Neural progenitor cell (in vitro differentiated cells): ENCODE results near the gene AGBL4. TPM values are rescaled to one million over a fixed set of nuclear protein-coding genes. Genes with fewer than 3 reads are reported as not detected.

ENCODE experiments used
- DNase-seq: peaks from one replicate; pipeline ENCODE4 v3.0.0-alpha.2; 2016; ENCODE audit warnings: low spot score
- H2AFZ ChIP-seq: fragments of 200-600 bp; sonication (generic); replicated peaks from 2 replicates; pipeline ENCODE4 v1.6.1; 2016; ENCODE audit warnings: antibody characterized with exemption
- H3F3A ChIP-seq: fragments of 200-600 bp; sonication (generic); 2 replicates; pipeline ENCODE4 v1.6.1; 2016; ENCODE audit warnings: antibody characterized with exemption, low read depth
- H3K27ac ChIP-seq: fragments of 200-600 bp; sonication (generic); 2 replicates; pipeline ENCODE4 v1.5.1; 2016; ENCODE audit warnings: mild to moderate bottlenecking
- H3K27me3 ChIP-seq: fragments of 200-600 bp; sonication (generic); 2 replicates; pipeline ENCODE4 v1.6.1; 2016; ENCODE audit warnings: mild to moderate bottlenecking, moderate library complexity
- H3K36me3 ChIP-seq: fragments of 200-600 bp; sonication (generic); 2 replicates; pipeline ENCODE4 v1.5.1; 2016
- H3K4me1 ChIP-seq: fragments of 200-600 bp; sonication (generic); 2 replicates; pipeline ENCODE4 v1.6.1; 2016; ENCODE audit warnings: mixed run types
- H3K4me2 ChIP-seq: fragments of 200-600 bp; sonication (generic); 2 replicates; pipeline ENCODE4 v1.6.1; 2016
- H3K4me3 ChIP-seq: fragments of 200-600 bp; sonication (generic); 2 replicates; pipeline ENCODE4 v1.5.1; 2016
- H3K79me2 ChIP-seq: fragments of 200-600 bp; sonication (generic); 2 replicates; pipeline ENCODE4 v1.6.1; 2016; ENCODE audit warnings: low read depth
- H3K9ac ChIP-seq: fragments of 200-600 bp; sonication (generic); 2 replicates; pipeline ENCODE4 v1.6.1; 2016
- H3K9me3 ChIP-seq: fragments of 200-600 bp; sonication (generic); 2 replicates; pipeline ENCODE4 v1.5.1; 2016; ENCODE audit warnings: low read depth
- H4K20me1 ChIP-seq: fragments of 200-600 bp; sonication (generic); 2 replicates; pipeline ENCODE4 v1.6.1; 2016; ENCODE audit warnings: low read depth
- H3K27ac Mint-ChIP-seq: 3 replicates; pipeline ENCODE4 v1.8.0; 2021; ENCODE audit warnings: mixed read lengths
- H3K27me3 Mint-ChIP-seq: 2 replicates; pipeline ENCODE4 v1.8.0; 2022; ENCODE audit warnings: low read depth, mild to moderate bottlenecking, inconsistent platforms, moderate library complexity, mixed read lengths; ENCODE audit not compliant: insufficient read depth
- H3K36me3 Mint-ChIP-seq: 3 replicates; pipeline ENCODE4 v1.8.0; 2021; ENCODE audit warnings: mixed read lengths
- H3K4me1 Mint-ChIP-seq: 3 replicates; pipeline ENCODE4 v1.8.0; 2021; ENCODE audit warnings: mixed read lengths
- H3K4me3 Mint-ChIP-seq: 3 replicates; pipeline ENCODE4 v1.8.0; 2021; ENCODE audit warnings: mild to moderate bottlenecking, moderate library complexity, mixed read lengths
- H3K9me3 Mint-ChIP-seq: 3 replicates; pipeline ENCODE4 v1.8.0; 2020; ENCODE audit warnings: mixed read lengths
- CTCF ChIP-seq: fragments of 200-600 bp; sonication (generic); IDR thresholded peaks from 2 replicates; pipeline ENCODE4 v1.5.1; 2017; ENCODE audit warnings: antibody characterized with exemption, mild to moderate bottlenecking
- EZH2 ChIP-seq: fragments of 200-600 bp; sonication (generic); IDR thresholded peaks from 2 replicates; pipeline ENCODE4 v1.6.1; 2017; ENCODE audit warnings: antibody characterized with exemption, mild to moderate bottlenecking, moderate library complexity
- EZH2phosphoT487 ChIP-seq: fragments of 200-600 bp; sonication (generic); IDR thresholded peaks from 2 replicates; pipeline ENCODE4 v1.6.1; 2017; ENCODE audit warnings: antibody characterized with exemption
- total RNA-seq: library from RNA; depleted of rRNA; stranded (reverse); fragments of >200 nt; gene quantifications from 2 replicates; pipeline ENCODE4 v1.2.3, GENCODE V29; 2015; ENCODE audit warnings: low replicate concordance

Gene AGBL4
- total RNA-seq, 1 donor from 2014 or later: 1.5 TPM

GRCh38 chr1:48988633-48989197 lies 1035.0 kb downstream of the AGBL4 start:
- no peak for TF ChIP-seq EZH2phosphoT487
- no peak for TF ChIP-seq EZH2
- TF ChIP-seq CTCF: no peak
- Histone ChIP-seq H3F3A (no peaks in the 10 kb centered on the region), H3K79me2 (no peaks in the 10 kb centered on the region), H2AFZ (no peak overlapping the region), H4K20me1 (no peaks in the 10 kb centered on the region), H3K27me3 (no peaks in the 10 kb centered on the region), H3K9me3 (peaks cover 17% of the 10 kb centered on the region), H3K4me3 (no peak overlapping the region), H3K9ac (no peak overlapping the region), H3K4me2 (no peak overlapping the region), H3K27ac (no peak overlapping the region), H3K36me3 (no peaks in the 10 kb centered on the region), H3K4me1 (no peaks in the 10 kb centered on the region)
- Mint-ChIP-seq H3K4me1 (no peaks in the 10 kb centered on the region), H3K36me3 (no peaks in the 10 kb centered on the region), H3K9me3 (peaks cover 5% of the 10 kb centered on the region), H3K27me3 (no peaks in the 10 kb centered on the region), H3K4me3 (no peak overlapping the region), H3K27ac (no peak overlapping the region)
- no peak for DNase-seq

DNA sequence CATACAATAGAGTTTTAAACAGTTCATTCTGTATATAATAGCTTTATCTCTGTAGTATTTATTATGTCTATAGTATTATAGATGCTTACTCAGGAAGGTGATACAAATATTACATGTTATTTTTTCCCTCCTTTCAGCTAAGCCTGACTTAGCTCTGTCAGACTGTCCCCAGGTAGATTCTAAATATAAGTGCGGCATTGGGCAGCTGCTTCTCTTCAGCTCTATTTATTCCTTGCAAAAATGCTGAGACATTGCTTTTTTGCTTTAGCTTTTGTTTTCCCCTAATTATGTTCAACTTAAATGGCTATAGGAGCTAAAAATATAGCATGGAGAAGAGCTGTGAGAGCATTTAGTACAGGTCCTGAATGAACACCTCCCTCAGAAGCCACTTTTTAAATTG lies 1043.8 kb downstream of the AGBL4 start:
- Mint-ChIP-seq H3K9me3 (no peaks in the 10 kb centered on the region), H3K4me1 (no peaks in the 10 kb centered on the region), H3K36me3 (no peaks in the 10 kb centered on the region), H3K27me3 (peaks cover 2% of the 10 kb centered on the region), H3K4me3 (no peak overlapping the region), H3K27ac (no peak overlapping the region)
- Histone ChIP-seq H4K20me1 (no peaks in the 10 kb centered on the region), H3K79me2 (no peaks in the 10 kb centered on the region), H3K36me3 (no peaks in the 10 kb centered on the region), H3K4me2 (no peak overlapping the region), H3K9me3 (peaks cover 4% of the 10 kb centered on the region), H3F3A (no peaks in the 10 kb centered on the region), H3K4me3 (no peak overlapping the region), H3K9ac (no peak overlapping the region), H2AFZ (no peak overlapping the region), H3K27ac (no peak overlapping the region), H3K4me1 (no peaks in the 10 kb centered on the region), H3K27me3 (no peaks in the 10 kb centered on the region)
- no peak for DNase-seq
- TF ChIP-seq CTCF: no peak
- TF ChIP-seq EZH2: no peak
- no peak for TF ChIP-seq EZH2phosphoT487

- no peaks in the 10 kb centered on the region for H3K36me3 Mint-ChIP-seq
- Histone ChIP-seq H3K9me3 (no peaks in the 10 kb centered on the region), H3K36me3 (no peaks in the 10 kb centered on the region), H3F3A (no peaks in the 10 kb centered on the region), H2AFZ (no peak overlapping the region), H4K20me1 (no peaks in the 10 kb centered on the region), H3K27me3 (no peaks in the 10 kb centered on the region), H3K79me2 (no peaks in the 10 kb centered on the region), H3K4me2 (no peak overlapping the region), H3K9ac (no peak overlapping the region), H3K4me3 (no peak overlapping the region), H3K27ac (no peak overlapping the region), H3K4me1 (no peaks in the 10 kb centered on the region)
- DNase-seq: no peak
- H3K4me3 Mint-ChIP-seq: no peak overlapping the region
- no peak overlapping the region for H3K27ac Mint-ChIP-seq
- no peaks in the 10 kb centered on the region for H3K9me3 Mint-ChIP-seq
- no peaks in the 10 kb centered on the region for H3K4me1 Mint-ChIP-seq
- peaks cover 2% of the 10 kb centered on the region for H3K27me3 Mint-ChIP-seq
- TF ChIP-seq CTCF: no peak
- TF ChIP-seq EZH2phosphoT487: no peak
- TF ChIP-seq EZH2: no peak
Measured at GRCh38 chr1:48978413-48978812, 1045.3 kb downstream of the AGBL4 start.
